Endodermal cell (in vitro differentiated cells): ENCODE results near the gene ANKFY1. TPM values are rescaled to one million over a fixed set of nuclear protein-coding genes. Genes with fewer than 3 reads are reported as not detected.

Experiments
- DNase-seq: peaks from one replicate; pipeline ENCODE4 v3.0.0-alpha.2; 2017
- H3K27ac ChIP-seq: 2 replicates; pipeline ENCODE4 v1.5.1; 2013; ENCODE audit warnings: mild to moderate bottlenecking, low read depth, low read length, moderate library complexity
- H3K27me3 ChIP-seq: 2 replicates; pipeline ENCODE4 v1.6.1; 2013; ENCODE audit warnings: mild to moderate bottlenecking, low read length, moderate library complexity; ENCODE audit not compliant: insufficient read depth, control insufficient read depth, poor library complexity, severe bottlenecking
- H3K36me3 ChIP-seq: 2 replicates; pipeline ENCODE4 v1.7.0; 2013; ENCODE audit warnings: mild to moderate bottlenecking, low read length, moderate library complexity; ENCODE audit not compliant: control insufficient read depth, insufficient read depth
- H3K4me1 ChIP-seq: one replicate; pipeline ENCODE4 v1.7.0; 2013; ENCODE audit warnings: low read length; ENCODE audit not compliant: control insufficient read depth, insufficient read depth
- H3K4me3 ChIP-seq: 2 replicates; pipeline ENCODE4 v1.5.1; 2013; ENCODE audit warnings: mild to moderate bottlenecking, low read length, moderate library complexity
- H3K9ac ChIP-seq: 2 replicates; pipeline ENCODE4 v1.6.1; 2013; ENCODE audit warnings: mild to moderate bottlenecking, low read length, moderate library complexity; ENCODE audit not compliant: poor library complexity, severe bottlenecking; ENCODE audit errors: extremely low read depth
- H3K9me3 ChIP-seq: 2 replicates; pipeline ENCODE4 v1.6.1; 2013; ENCODE audit warnings: mild to moderate bottlenecking, low read length, moderate library complexity; ENCODE audit not compliant: control insufficient read depth
- H3K27ac Mint-ChIP-seq: 2 replicates; pipeline ENCODE4 v1.8.0; 2020; ENCODE audit warnings: mixed read lengths
- H3K27me3 Mint-ChIP-seq: 2 replicates; pipeline ENCODE4 v1.8.0; 2021; ENCODE audit warnings: mild to moderate bottlenecking, mixed read lengths; ENCODE audit not compliant: insufficient read depth
- H3K36me3 Mint-ChIP-seq: 2 replicates; pipeline ENCODE4 v1.8.0; 2020; ENCODE audit warnings: low read depth, mixed read lengths
- H3K4me1 Mint-ChIP-seq: 2 replicates; pipeline ENCODE4 v1.8.0; 2020; ENCODE audit warnings: mixed read lengths
- H3K4me3 Mint-ChIP-seq: 2 replicates; pipeline ENCODE4 v1.8.0; 2020; ENCODE audit warnings: mild to moderate bottlenecking, moderate library complexity, mixed read lengths
- H3K9me3 Mint-ChIP-seq: 2 replicates; pipeline ENCODE4 v1.8.0; 2020; ENCODE audit warnings: mild to moderate bottlenecking, mixed read lengths
- WGBS, 2 experiments: methylation state at CpG; one replicate each; pipeline versions ENCODE4 v1.1.5 to v1.1.7; 2013; ENCODE audit warnings: missing lambda C conversion rate in 2 of 2, mixed read lengths in 1 of 2; ENCODE audit not compliant: insufficient coverage in 1 of 2, insufficient read length in 1 of 2; 5-methylcytosine and 5-hydroxymethylcytosine counted together
- total RNA-seq, 2 donors: library from RNA; stranded (reverse); fragmentation: NEBNext Ultra II Directional in 1 of 2; extraction: Animal tissue kit (Norgen Biotek cat#: 25700) in 1 of 2; gene quantifications; 2 replicates in 1 of 2; 3 replicates in 1 of 2; pipeline ENCODE4 v1.2.1, GENCODE V29; 2021
- TF ChIP-seq, protein P1 (sequence below): fragments of 200-600 bp; sonication (generic); conservative IDR thresholded peaks from 2 replicates; pipeline ENCODE4 v1.5.0; 2021; ENCODE audit warnings: antibody characterized with exemption, mild to moderate bottlenecking

Gene ANKFY1
- total RNA-seq, 2 donors from 2014 or later = 48.0 to 62.4 TPM

DNA sequence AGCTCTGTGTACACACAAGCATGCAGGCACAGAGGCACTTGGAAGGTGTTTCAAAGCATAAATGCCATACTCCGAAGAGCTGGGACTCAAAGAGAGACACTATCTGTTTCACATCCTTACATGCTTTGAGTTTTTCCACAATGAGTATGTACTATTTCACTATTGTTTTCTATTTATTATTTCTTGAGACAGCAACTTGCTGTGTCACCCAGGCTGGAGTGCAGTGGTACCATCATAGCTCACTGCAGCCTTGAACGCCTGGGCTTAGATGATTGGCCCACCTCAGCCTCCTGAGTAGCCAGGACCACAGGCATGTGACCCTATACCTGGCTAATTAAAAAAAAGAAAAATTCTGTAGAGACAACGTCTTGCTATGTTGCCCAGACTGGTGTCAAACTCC lies 89.2 kb downstream of the ANKFY1 start:
- Histone ChIP-seq H3K27me3 (no peaks in the 10 kb centered on the region), H3K9ac (no peak overlapping the region), H3K4me3 (no peak overlapping the region), H3K36me3 (peaks cover 97% of the 10 kb centered on the region), H3K9me3 (no peaks in the 10 kb centered on the region), H3K4me1 (no peaks in the 10 kb centered on the region), H3K27ac (no peak overlapping the region)
- no peak overlapping the region for H3K4me3 Mint-ChIP-seq
- TF ChIP-seq, protein P1, sequence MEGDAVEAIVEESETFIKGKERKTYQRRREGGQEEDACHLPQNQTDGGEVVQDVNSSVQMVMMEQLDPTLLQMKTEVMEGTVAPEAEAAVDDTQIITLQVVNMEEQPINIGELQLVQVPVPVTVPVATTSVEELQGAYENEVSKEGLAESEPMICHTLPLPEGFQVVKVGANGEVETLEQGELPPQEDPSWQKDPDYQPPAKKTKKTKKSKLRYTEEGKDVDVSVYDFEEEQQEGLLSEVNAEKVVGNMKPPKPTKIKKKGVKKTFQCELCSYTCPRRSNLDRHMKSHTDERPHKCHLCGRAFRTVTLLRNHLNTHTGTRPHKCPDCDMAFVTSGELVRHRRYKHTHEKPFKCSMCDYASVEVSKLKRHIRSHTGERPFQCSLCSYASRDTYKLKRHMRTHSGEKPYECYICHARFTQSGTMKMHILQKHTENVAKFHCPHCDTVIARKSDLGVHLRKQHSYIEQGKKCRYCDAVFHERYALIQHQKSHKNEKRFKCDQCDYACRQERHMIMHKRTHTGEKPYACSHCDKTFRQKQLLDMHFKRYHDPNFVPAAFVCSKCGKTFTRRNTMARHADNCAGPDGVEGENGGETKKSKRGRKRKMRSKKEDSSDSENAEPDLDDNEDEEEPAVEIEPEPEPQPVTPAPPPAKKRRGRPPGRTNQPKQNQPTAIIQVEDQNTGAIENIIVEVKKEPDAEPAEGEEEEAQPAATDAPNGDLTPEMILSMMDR = no peak
- H3K27ac Mint-ChIP-seq = no peak overlapping the region
- no peaks in the 10 kb centered on the region for H3K27me3 Mint-ChIP-seq
- H3K4me1 Mint-ChIP-seq = no peaks in the 10 kb centered on the region
- no peak for DNase-seq
- no peaks in the 10 kb centered on the region for H3K9me3 Mint-ChIP-seq
- 92 to 97% methylated on average over 3 of the region's 3 CpGs for WGBS, 2 experiments
- H3K36me3 Mint-ChIP-seq = peaks cover 92% of the 10 kb centered on the region

DNA sequence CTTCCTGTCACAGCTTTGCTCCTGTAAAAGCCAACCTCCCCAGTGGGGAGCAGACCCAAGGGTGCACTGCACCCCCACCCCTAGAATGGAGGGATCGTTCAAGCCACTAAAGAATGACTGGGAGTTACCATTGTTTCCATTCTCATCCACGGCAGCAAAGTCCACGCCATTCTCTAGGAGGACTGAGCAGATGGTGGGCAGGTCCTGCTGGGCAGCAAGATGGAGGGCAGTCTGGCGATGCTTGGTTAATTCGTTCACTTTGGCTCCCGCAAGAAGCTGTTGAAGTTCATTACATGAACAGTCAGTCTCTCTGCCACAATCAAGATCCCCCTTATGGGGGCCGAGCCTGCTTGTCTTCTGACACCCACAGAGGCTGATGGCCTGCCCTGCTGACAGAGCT lies 90.0 kb downstream of the ANKFY1 start:
- Histone ChIP-seq H3K9ac (no peak overlapping the region), H3K27me3 (no peaks in the 10 kb centered on the region), H3K27ac (no peak overlapping the region), H3K4me1 (no peaks in the 10 kb centered on the region), H3K9me3 (no peaks in the 10 kb centered on the region), H3K36me3 (peaks cover 97% of the 10 kb centered on the region), H3K4me3 (no peak overlapping the region)
- Mint-ChIP-seq H3K4me3 (no peak overlapping the region), H3K9me3 (no peaks in the 10 kb centered on the region), H3K4me1 (no peaks in the 10 kb centered on the region), H3K27ac (no peak overlapping the region), H3K27me3 (no peaks in the 10 kb centered on the region), H3K36me3 (peaks cover 92% of the 10 kb centered on the region)
- TF ChIP-seq, protein P1 = no peak
- no peak for DNase-seq
- WGBS, 2 experiments = 93 to 97% methylated on average over 7 of the region's 7 CpGs

DNA sequence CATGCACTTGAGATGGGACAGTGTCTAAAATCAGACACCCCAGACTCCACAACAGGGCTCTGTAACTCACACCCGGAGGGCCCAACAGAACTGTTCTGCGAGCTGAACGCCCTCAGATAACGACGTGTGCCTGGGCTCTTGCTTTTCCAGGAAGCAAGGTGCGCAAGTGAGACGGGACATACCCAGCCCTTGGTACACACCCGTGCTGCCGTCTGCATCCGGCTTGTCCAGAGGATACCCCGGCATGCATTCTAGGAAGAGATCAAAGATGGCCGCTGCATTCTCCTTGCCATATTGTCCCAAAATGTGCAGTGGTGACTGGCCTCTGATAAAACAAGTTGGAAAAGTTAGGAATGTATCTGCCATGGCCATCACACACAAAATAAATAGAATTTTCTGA lies 91.4 kb downstream of the ANKFY1 start:
- Mint-ChIP-seq H3K27me3 (no peaks in the 10 kb centered on the region), H3K4me1 (no peaks in the 10 kb centered on the region), H3K36me3 (peaks cover 86% of the 10 kb centered on the region), H3K27ac (no peak overlapping the region), H3K4me3 (no peak overlapping the region), H3K9me3 (no peaks in the 10 kb centered on the region)
- H3K9ac ChIP-seq = no peak overlapping the region
- WGBS, 2 experiments = 94 to 97% methylated on average over 11 to 12 of the region's 12 CpGs
- no peak overlapping the region for H3K4me3 ChIP-seq
- H3K27ac ChIP-seq = no peak overlapping the region
- H3K4me1 ChIP-seq = no peaks in the 10 kb centered on the region
- H3K27me3 ChIP-seq = no peaks in the 10 kb centered on the region
- DNase-seq = no peak
- H3K36me3 ChIP-seq = peaks cover 91% of the 10 kb centered on the region
- TF ChIP-seq, protein P1 = no peak
- no peaks in the 10 kb centered on the region for H3K9me3 ChIP-seq
